ENCODE data around the gene CELSR1.
"Not testable (repeated sequence)": the region's sequence is repeated elsewhere in the genome, so short reads cannot be mapped to it uniquely, and the experiment has no call there.

The CELSR1 gene

DNA sequence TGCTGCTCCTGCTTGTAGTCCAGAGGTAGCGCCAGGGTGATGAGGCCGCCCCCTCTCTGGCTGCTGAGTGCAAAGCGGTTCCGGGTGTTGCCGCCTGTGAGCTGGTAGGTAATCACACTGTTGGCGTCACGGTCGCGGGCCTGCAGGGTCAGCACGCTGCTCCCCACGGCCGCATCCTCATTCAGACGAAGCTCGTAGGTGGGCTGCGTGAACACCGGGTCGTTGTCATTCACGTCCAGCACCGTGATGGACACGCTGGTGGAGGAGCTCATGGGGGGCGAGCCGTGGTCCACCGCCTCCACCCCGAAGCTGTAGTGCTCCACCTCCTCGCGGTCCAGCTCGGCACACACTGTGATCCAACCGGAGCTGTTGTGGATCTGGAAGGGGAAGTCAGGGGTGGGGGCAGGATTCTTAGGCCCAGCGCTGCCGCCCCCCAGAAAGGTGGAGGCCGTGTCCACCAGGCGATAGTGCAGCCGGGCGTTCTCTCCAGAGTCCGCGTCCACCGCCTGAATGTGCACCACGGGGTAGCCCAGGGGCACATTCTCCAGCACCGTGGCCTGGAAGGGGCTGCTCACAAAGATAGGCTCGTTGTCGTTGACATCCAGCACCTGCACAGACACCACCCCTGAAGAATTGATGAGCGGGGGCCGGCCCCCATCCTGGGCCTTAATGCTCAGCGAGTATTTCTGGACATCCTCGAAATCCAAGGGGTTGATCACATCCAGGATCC, 2.4 kb downstream of the CELSR1 start:
- DNase-seq (ENCODE audit: low read depth in 2 of 2), result no peak

DNA sequence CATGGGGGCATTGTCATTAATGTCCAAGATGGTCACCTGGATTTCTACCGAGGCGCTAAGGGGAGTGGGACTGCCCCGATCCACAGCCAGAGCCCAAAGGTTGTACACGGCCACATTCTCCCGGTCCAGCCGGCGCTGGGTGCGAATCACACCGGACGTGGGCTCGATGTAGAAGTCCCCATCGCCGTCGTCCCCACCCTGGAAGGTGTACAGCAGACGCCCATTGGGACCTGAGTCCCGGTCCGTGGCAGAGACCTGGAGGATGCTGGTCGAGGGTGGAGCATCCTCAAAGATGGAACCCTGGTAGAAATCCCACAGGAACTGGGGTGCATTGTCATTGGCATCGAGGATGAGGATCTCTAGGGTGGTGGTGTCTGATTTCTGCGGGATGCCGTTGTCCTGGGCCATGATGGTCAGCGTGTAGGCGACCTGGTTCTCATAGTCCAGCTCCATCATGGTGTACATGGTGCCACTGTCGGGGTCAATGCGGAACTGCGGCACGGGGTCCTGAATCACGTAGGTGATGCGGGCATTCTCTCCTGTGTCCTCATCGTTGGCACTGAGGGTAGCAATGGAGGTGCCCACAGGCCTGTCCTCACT, 3.1 kb downstream of the CELSR1 start:
- DNase-seq (ENCODE audit: low read depth in 2 of 2), result no peak

DNA sequence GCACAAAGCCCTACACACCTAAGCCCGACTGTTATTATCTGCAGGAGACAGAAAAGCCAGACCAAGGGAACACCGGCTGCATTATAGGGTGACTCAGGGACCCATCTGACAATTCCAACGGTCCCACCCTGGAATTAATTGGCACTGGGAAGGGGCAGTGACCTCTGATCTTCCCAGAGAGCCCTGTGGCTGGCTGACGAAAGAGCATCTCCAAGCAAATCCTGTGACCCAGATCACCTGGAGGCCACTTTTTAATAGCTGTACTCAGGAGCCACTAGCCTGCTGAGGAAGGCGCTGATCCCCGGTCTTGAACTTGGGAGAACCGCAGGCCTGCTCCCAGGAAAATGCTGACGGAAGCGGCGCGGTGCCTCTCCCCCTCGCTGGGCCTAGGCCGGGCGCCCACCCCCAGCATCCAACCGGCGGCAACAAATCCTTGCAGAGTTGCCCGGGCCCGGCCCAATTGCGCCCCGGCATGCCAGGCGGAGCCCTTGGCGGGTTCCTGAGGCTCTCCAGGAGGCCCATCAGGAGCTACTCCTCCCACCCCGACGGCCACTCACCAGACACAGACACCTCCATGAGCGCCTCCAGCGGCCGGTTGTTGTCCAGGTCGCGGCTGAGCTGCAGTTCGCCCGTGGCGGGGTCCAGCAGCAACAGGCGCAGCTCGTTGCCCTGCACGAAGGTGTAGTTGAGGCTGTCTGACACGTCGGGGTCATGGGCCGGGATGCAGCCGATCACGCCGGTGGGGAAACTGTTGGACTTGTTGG, 4.2 kb downstream of the CELSR1 start:
- DNase-seq (ENCODE audit: low read depth in 2 of 2), result no peak

DNA sequence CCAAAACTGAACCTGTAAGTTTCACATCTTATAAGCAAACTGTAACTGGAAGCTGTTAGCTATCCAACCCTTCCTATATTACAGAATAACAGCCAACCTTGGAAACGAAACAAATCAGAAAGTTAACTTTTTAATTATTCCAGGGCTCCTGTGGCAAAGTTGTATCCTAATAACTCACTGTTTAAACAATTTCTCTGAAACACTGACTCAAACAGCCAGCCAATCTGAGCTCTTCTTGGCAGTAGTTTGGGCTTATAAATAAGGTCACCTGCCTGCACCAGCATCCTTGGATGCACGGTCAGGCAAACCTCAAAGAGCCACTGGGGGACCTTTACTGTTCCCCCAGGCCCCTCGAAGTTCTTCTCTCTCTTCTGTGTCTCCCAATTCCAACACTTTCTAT, 5.0 kb downstream of the CELSR1 start:
- no peak for DNase-seq (ENCODE audit: low read depth in 2 of 2)

DNA sequence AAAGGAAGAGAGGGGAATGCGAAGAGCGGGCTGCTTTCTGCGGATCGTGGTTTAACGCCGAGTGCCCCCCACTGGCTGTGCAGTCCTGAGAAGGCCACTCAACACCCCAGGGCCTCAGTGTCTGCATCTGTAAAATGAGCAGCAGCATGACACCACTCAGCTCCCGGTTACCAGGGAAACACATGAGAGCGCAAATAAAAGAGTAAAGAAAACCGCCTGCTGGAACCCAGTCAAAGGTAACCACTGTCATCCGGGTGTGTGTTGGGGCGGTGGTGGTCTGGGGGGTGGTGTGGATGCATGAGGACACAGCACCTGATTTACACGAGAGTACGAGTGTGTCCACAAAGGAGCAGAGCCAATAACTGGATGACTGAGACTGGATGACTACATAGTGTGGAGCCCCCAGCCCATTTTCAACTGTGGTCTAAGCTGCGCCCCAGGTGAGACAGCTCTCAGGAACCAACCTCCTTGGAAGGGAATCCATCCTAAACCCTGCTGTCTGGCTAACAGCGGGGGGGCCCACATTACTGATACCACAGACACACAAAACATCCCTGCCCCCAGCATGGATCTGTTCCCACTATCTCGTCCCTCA, 5.7 kb downstream of the CELSR1 start:
- no peak for DNase-seq (ENCODE audit: low read depth in 2 of 2)

DNA sequence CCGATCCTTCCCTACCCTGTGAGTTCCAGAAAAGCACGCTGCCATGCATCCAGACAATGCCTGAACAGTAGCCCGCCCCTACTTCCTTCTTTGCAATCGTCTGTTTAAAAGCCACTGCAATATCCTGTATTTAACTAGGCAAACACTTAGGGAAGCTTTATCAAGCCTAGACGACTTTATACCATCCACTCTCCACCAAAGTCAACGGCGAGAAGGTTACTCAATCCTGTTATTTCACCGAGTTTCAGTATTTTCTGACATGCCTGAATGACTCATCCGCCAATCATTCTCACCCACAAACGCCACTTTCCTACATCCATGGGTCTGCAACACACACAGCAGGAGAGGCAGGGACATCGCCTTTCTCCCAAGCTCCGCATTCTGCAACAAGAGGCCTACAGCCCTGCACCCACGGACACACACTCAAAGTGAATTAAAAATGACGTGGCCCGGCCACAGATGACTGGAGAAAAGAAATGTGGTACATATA, 9.3 kb downstream of the CELSR1 start:
- no peak for DNase-seq (ENCODE audit: low read depth in 2 of 2)

DNA sequence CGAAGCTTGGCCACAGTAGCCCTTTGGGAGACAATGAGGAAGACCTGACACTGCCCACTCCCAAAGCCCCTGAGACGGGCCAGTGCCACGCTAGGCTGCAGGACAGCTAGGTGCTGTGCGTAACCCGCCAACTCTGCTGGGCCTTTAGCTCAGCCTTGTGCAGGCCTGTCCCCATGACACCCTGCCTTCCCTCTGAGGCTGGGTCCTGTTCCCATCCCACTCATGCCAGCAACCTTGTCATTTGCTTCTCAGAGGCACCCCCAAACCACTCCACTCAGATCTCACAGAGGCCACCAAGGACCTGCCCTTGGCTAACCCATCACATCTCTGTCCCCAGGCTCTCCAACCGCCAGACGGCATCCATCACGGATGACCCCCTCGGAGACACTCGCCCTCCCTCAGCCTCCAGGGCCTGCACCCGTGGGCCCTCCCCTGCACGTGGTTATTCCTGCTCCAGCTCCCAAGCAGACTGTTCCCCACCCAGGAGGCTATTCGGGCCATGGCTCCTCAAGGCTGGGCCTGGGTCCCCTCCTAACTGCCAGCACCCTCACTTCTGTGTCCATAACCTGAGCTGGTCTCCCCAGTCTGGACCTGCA, 11.1 kb downstream of the CELSR1 start:
- no peak for DNase-seq (ENCODE audit: low read depth in 2 of 2)

DNA sequence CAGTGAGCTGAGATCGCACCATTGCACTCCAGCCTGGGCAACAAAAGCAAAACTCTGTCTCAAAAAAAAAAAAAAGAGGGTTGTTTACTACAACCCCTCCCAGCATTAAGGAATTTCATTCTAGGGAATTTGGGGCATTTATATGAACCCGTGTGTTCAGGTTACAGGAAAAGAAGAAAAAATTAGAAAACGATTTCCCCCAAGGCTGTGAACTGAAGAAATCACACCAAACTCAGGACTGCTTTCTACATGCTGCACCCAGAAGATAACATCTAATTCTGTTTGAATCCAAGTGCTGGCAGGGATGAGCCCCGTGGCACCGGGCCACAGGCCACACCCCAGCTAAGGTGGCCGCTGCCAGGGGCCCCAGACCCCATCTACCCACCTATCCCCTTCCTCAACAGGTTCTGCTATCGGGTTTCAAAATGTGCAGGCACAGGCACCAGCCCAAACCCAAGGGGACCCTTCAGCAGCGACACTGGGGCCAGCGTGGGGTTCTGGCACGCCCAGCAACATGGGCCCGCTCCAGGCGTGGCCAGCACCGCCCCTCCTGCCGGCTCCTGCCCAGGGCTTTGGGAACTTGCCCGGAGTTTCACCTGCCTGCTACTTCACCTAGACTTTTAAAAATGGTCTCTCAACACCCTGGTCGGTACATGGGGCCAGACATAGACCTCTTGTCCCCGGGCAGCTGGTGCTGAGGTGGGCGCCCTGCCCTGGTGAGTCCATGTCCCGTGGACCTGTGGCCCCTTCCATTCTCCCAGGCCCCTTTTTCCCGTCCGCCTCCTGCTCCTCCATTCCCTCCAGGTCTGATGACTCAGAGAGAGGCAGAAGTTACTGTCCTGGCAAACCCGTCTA, 11.8 kb downstream of the CELSR1 start:
- no peak for DNase-seq (ENCODE audit: low read depth in 2 of 2)

DNA sequence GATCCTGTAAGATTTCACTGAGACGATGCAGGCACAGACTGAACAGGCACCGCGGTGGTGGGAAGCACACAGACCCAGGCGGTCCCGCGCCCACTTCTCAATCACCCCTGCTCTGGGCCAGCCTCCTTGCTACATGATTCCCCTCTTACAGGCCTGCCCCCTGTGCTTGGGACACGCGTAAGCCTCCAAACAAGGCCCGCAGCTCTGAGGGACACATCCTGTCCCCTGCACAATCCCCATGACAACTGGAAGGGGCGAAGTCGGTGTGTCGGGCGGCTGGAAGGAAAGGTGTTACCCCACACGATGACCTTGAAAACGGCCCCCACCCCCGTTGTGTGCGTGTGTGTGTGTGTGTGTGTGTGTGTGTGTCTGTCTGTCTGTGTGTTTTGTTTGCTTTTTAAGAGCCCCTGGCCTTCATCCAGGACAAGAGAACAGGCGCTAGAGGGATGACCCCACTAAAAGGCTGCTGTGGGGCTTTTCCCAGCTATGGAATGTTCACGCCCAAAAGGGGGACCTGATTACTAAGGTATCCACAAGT, 13.1 kb downstream of the CELSR1 start:
- no peak for DNase-seq (ENCODE audit: low read depth in 2 of 2)

DNA sequence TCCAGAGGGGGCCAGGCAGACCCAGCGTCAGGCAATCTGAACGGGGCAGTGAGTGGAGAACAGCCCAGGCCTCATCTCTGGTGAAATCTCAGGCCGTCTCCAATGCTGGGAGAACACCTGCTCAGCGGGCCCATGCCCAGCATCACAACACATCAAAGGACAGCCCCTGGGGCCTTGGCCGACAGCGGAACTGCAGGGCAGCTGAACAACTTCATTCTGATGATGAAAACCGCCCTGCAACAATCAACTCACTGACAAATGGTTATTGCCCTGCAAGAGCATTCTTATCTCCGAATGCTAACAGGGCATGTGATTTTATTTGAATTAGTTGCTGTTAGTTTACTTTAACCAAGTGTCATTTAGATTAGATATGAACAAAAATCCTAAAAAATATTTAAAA, 14.6 kb downstream of the CELSR1 start:
- DNase-seq (ENCODE audit: low read depth in 2 of 2), result no peak

DNA sequence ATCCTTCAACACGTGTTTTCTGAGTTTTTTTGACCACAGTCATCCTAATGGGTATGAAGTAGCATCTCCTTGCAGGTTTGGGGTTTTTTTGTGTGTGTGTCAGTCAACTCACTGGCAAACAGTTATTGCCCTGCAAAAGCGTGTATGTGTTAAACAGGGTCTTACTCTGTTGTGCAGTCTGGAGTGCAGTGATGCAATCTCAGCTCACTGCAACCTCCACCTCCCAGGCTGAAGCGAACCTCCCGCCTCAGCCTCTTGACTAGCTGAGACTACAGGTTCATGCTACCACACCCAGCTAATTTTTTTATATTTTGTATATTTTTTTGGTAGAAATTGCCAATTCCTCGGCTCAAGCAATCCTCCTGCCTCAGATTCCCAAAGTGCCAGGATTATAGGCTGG, 15.4 kb downstream of the CELSR1 start:
- DNase-seq (ENCODE audit: low read depth in 2 of 2), result no peak

DNA sequence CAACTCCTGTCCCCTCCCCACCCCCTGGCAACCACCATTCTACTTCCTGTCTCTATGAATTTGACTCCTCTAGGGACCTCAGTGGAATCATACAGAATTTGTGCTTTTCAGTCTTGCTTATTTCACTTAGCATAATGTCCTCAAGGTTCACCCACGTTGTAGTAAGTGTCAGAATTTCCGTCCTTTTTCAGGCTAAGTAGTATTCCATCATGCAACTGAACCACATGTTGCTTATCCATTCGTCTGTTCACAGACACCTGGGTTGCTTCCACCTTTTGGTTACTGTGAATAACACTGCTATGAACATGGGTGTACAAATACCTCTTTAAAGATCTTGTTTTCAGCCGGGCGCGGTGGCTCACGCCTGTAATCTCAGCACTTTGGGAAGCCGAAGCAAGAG, 16.5 kb downstream of the CELSR1 start:
- DNase-seq (ENCODE audit: low read depth in 2 of 2), result no peak

DNA sequence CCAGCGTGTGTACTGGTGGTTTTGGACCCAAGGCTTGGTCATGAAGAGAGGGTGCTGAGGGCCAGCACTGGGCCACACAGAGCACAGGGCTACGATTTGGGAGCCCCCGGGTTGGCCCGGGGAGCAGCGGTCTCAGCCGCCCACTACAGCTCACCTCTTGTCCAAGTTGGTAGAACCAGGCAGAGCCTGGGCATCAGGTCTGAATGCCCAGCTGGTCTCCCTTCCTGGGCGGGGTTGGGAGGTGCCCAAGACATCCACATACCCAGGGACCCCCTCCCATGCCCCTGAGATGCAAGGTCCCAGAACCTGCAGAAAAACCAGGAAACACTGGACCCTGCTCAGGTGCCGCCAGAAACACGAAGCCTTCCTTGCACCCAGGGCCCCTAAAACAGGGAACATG, 18.0 kb downstream of the CELSR1 start:
- no peak for DNase-seq (ENCODE audit: low read depth in 2 of 2)

DNA sequence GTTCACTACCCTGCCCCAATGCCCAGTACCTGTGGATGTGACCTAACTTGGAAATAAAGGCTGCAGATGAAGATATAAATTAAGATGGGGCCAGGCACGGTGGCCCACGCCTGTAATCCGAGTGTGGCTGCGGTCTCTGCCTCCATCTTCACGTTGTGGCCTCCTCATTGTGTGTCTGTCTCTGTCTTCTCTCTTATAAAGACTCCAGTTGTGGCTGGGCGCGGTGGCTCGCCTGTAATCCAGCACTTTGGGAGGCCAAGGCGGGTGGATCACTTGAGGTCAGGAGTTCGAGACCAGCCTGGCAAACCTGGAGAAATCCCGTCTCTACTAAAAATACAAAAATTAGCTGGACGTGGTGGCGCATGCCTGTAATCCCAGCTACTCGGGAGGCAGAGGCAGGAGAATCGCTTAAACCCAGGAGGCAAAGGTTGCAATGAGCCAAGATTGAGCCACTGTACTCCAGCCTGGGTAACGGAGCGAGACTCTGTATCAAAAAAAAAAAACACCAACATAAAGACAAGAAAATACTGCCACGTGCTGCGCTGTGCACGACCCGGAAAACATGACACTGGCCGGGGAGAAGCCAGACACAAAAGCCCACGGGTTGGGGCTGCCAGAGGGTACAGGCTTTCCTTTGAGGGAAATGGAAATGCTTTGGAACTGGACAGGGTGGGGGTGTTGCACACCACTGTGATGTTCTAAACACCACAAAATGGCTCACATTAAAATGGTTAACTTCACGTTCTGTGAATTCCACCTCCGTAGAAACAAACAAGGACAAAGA, 18.7 kb downstream of the CELSR1 start:
- DNase-seq (ENCODE audit: low read depth in 2 of 2), result no peak

DNA sequence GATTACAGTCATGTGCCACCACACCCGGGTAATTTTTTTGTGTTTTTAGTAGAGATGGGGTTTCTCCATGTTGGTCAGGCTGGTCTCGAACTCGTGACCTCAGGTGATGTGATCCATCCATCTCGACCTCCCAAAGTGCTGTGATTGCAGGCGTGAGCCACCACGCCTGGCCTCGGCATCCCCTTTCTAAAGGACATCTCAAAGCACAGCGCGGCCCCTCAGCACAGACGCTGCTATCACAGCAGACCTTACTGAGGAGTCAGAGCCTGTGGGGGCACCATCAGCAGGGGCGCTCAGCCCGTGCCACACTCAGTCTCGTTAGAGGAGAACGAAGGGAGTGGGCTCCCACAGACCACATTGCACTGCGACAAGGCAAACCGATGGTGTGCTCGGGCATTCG, 19.4 kb downstream of the CELSR1 start:
- no peak for DNase-seq (ENCODE audit: low read depth in 2 of 2)

DNA sequence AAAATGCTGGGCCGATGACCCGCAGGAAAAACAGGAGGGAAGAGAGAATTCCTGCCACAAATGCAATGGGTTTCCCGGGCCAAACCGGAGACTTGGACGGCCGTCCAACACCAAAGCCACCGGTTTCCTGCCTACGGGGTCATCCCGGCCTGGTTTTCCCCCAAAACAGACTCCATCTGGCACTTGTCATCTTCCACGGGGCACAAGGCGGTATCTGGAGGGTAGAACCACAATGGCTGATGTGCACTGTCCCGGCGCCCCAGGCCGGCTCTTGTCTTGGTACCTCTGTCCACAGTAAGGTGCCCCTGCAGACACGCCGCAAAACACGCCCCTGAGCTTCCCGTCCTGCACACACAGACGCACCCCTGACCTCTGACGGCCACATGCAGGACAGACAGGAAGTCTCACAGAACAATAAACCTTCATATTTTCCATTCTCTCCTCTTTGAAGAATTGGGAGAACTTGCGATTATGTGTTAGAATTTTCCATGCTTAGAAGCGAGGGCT, 20.1 kb downstream of the CELSR1 start:
- no peak for DNase-seq (ENCODE audit: low read depth in 2 of 2)

DNA sequence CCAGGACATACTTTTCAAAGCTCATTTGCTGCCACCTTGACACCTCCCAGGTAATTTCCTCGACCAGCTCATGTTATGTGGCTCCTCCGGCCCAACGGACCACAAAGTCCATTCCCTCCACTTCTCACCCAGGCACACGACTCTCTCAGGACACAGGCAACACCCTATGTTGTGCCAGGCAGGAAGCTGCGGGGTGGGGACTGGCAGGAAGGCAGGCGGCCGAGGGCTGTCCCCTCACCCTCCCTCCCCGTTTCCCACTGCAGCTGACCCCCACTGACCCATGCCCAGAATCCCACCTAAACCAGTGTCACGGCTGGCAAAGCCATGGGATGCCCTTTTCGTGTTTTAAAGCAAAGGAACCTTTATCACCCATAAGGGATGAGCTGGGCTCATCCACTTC, 20.8 kb downstream of the CELSR1 start:
- no peak for DNase-seq (ENCODE audit: low read depth in 2 of 2)

DNA sequence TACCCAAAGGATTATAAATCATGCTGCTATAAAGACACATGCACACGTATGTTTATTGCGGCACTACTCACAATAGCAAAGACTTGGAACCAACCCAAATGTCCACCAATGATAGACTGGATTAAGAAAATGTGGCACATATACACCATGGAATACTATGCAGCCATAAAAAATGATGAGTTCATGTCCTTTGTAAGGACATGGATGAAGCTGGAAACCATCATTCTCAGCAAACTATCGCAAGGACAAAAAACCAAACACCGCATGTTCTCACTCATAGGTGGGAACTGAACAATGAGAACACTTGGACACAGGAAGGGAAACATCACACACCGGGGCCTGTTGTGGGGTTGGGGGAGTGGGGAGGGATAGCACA, 21.3 kb downstream of the CELSR1 start:
- DNase-seq (ENCODE audit: low read depth in 2 of 2), result not testable (repeated sequence)

DNA sequence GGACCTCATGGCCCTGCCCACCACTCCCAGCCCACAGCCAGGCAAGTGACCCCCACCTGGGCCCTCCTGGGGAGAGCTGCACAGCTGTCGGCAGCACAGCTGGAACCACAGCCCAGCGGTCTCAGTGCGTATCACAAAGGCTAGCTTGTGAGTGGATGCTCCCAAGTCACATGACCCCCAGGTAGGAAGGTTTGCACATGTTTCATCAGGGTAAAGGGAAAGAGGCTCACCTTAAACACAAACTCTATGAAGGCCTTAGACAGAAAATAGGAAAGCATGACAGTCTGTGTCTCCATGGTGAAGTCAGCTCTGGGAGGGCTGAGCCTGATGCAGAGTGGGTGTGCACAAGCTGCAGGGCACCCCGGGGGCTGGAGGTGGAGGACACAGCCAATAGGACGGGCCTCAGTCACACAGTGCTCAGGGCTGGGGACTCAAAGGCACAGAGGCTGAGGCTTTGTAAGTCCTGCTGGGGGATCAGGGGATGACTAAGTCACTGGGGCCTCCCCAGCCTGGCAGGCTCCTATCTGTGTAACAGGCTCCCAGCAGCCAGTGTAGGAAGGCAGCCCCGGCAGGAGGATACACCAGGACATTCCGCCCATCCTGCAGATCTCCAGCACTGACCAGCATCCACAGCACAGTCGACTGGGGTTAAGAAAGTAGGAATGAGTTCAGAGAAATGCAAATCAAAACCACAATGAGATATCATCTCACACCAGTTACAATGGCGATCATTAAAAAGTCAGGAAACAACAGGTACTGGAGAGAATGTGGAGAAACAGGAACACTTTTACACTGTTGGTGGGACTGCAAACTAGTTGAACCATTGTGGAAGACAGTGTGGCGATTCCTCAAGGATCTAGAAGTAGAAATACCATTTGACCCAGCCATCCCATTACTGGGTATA, 22.0 kb downstream of the CELSR1 start:
- no peak for DNase-seq (ENCODE audit: low read depth in 2 of 2)
